Cardiac septum (tissue), 1 donor: ENCODE results near the gene ASCL5. TPM values are rescaled to one million over a fixed set of nuclear protein-coding genes. Genes with fewer than 3 reads are reported as not detected.
A peak's percentile ranks its signal among the peaks of the same experiment; 100 is the strongest.

Experiments
- DNase-seq: peaks from one replicate; pipeline ENCODE4 v3.0.0-alpha.2; 2020; ENCODE audit warnings: low spot score
- intact Hi-C: fragments of 100-400 bp; cut with DNase I; formaldehyde crosslinking; loops from one replicate; pipeline ENCODE4 v1.14.0; 2022
- total RNA-seq: library from RNA; stranded (reverse); fragmentation: NEBNext Ultra II Directional; extraction: Animal tissue kit (Norgen Biotek cat#: 25700); gene quantifications from one replicate; pipeline ENCODE4 v1.2.1, GENCODE V29; 2021
- donor health status: DM: no; HTN: no; CAD: no.

ASCL5 gene
- total RNA-seq, 1 donor from 2014 or later, result not detected

- intact Hi-C loops, result no loop called here
- peak; percentile 99 for DNase-seq
Measured at GRCh38 chr1:201154389-201155165, 27.6 kb upstream of the ASCL5 start, which contains the start of gene TMEM9. TMEM9 (minus strand) TSS chr1:201154474; CDS start chr1:201153923, 551 bp downstream.

GRCh38 chr1:201153474-201154388 is 26.7 kb upstream of the ASCL5 start:
- intact Hi-C loops, result no loop called here
- no peak for DNase-seq

- DNase-seq, result peak; percentile 12
- intact Hi-C loops, result no loop called here
Measured at GRCh38 chr1:201149400-201149799, 22.4 kb upstream of the ASCL5 start.

GRCh38 chr1:201147396-201148015 is 20.5 kb upstream of the ASCL5 start:
- intact Hi-C loops, result no loop called here
- peak; percentile 68 for DNase-seq

GRCh38 chr1:201146626-201147390 is 19.8 kb upstream of the ASCL5 start:
- intact Hi-C loops, result no loop called here
- peak; percentile 71 for DNase-seq

- intact Hi-C loops, result no loop called here
- DNase-seq, result peak; percentile 24
Measured at GRCh38 chr1:201145816-201146215, 18.8 kb upstream of the ASCL5 start.

- DNase-seq, result peak; percentile 65
- intact Hi-C loops, result no loop called here
Measured at GRCh38 chr1:201145132-201145531, 18.1 kb upstream of the ASCL5 start.

- no peak for DNase-seq
- intact Hi-C loops, result no loop called here
Measured at GRCh38 chr1:201144701-201145100, 17.7 kb upstream of the ASCL5 start.

GRCh38 chr1:201143726-201144635 is 17.0 kb upstream of the ASCL5 start:
- peak; percentile 56 for DNase-seq
- intact Hi-C loops, result no loop called here

- intact Hi-C loops, result no loop called here
- peak; percentile 63 for DNase-seq
Measured at GRCh38 chr1:201142849-201143725, 16.1 kb upstream of the ASCL5 start.

GRCh38 chr1:201142011-201142848 is 15.2 kb upstream of the ASCL5 start:
- DNase-seq, result peak; percentile 68
- intact Hi-C loops, result no loop called here

- intact Hi-C loops, result no loop called here
- no peak for DNase-seq
Measured at GRCh38 chr1:201141418-201141817, 14.4 kb upstream of the ASCL5 start.

GRCh38 chr1:201140941-201141260 is 13.9 kb upstream of the ASCL5 start:
- intact Hi-C loops, result no loop called here
- DNase-seq, result no peak

GRCh38 chr1:201140235-201140940 is 13.4 kb upstream of the ASCL5 start:
- intact Hi-C loops, result no loop called here
- DNase-seq, result no peak

GRCh38 chr1:201139756-201140155 is 12.8 kb upstream of the ASCL5 start:
- no peak for DNase-seq
- intact Hi-C loops, result no loop called here

- DNase-seq, result no peak
Measured at GRCh38 chr1:201139306-201139705, 12.3 kb upstream of the ASCL5 start.

More at GRCh38 chr1:201139306-201139705, 12.3 kb upstream of the ASCL5 start:
- intact Hi-C loops, result no loop called here
